CD4-positive, alpha-beta T cell (primary cell): Measurements from ENCODE around the gene DPH1. TPM values are rescaled to one million over a fixed set of nuclear protein-coding genes. Genes with fewer than 3 reads are reported as not detected.

Source experiments
- ATAC-seq: fragments of 200-7000 bp; cut with Tn5 transposase; one replicate; pipeline ENCODE4 v1.10.0; 2022; ENCODE audit warnings: mild to moderate bottlenecking; ENCODE audit not compliant: poor library complexity
- CTCF ChIA-PET: fragments of 350-600 bp; sonication (Branson Sonifier 250); formaldehyde crosslinking; loops from one replicate; lab custom pipeline; 2021; ENCODE audit warnings: antibody characterized with exemption, inconsistent platforms; lab: Charles Lee
- POLR2A ChIA-PET: fragments of 350-600 bp; sonication (Branson Sonifier 250); formaldehyde crosslinking; loops from one replicate; lab custom pipeline; 2021; ENCODE audit warnings: antibody characterized with exemption, inconsistent platforms; lab: Charles Lee
- DNase-seq, 14 experiments: peaks; one replicate each; pipeline ENCODE4 v3.0.0-alpha.2; 2013 to 2020; ENCODE audit warnings: mixed read lengths in 2 of 14
- H3K27ac ChIP-seq, 2 donors: one replicate each; pipeline versions ENCODE4 v1.5.1 to v1.7.0; 2013; ENCODE audit warnings: low read length in 2 of 2, low read depth in 1 of 2, mild to moderate bottlenecking in 1 of 2
- H3K27me3 ChIP-seq, 2 experiments: 1 replicate in 1 of 2; 2 replicates in 1 of 2; pipeline versions ENCODE4 v1.6.1 to v1.7.0; 2013; ENCODE audit warnings: low read length in 2 of 2, control low read depth in 1 of 2, mild to moderate bottlenecking in 1 of 2, moderate library complexity in 1 of 2; ENCODE audit not compliant: insufficient read depth in 2 of 2, control insufficient read depth in 1 of 2
- H3K36me3 ChIP-seq: one replicate; pipeline ENCODE4 v1.6.1; 2013; ENCODE audit warnings: low read length, control low read depth; ENCODE audit not compliant: insufficient read depth
- H3K4me1 ChIP-seq: one replicate; pipeline ENCODE4 v1.6.1; 2013; ENCODE audit warnings: low read length, control low read depth; ENCODE audit not compliant: insufficient read depth
- H3K4me3 ChIP-seq: one replicate; pipeline ENCODE4 v1.5.1; 2013; ENCODE audit warnings: mild to moderate bottlenecking, low read length, moderate library complexity
- H3K9me3 ChIP-seq, 2 experiments: 1 replicate in 1 of 2; 2 replicates in 1 of 2; pipeline versions ENCODE4 v1.6.1 to v1.7.0; 2013; ENCODE audit warnings: low read length in 2 of 2, mild to moderate bottlenecking in 2 of 2, control low read depth in 1 of 2, moderate library complexity in 1 of 2; ENCODE audit not compliant: control insufficient read depth in 1 of 2, insufficient read depth in 1 of 2
- H3K27ac Mint-ChIP-seq: one replicate; pipeline ENCODE4 v1.8.0; 2020; ENCODE audit warnings: mixed read lengths
- H3K27me3 Mint-ChIP-seq: one replicate; pipeline ENCODE4 v1.8.0; 2021; ENCODE audit warnings: mixed read lengths
- H3K36me3 Mint-ChIP-seq: one replicate; pipeline ENCODE4 v1.8.0; 2021; ENCODE audit warnings: low read depth, mixed read lengths
- H3K4me1 Mint-ChIP-seq: one replicate; pipeline ENCODE4 v1.8.0; 2021; ENCODE audit warnings: low read depth, mixed read lengths
- H3K4me3 Mint-ChIP-seq: one replicate; pipeline ENCODE4 v1.8.0; 2020; ENCODE audit warnings: mild to moderate bottlenecking, mixed read lengths
- H3K9me3 Mint-ChIP-seq: one replicate; pipeline ENCODE4 v1.8.0; 2020; ENCODE audit warnings: mixed read lengths
- CTCF ChIP-seq: fragments of 200-600 bp; IDR thresholded peaks from one replicate; pipeline ENCODE4 v1.8.0; 2022; ENCODE audit warnings: antibody characterized with exemption, mild to moderate bottlenecking
- intact Hi-C, 2 experiments: fragments of 100-400 bp; cut with DNase I in 1 of 2; cut with micrococcal nuclease in 1 of 2; formaldehyde crosslinking; loops; one replicate each; pipeline versions ENCODE4 v1.15.1 to v1.9.0; 2023 to 2025; cut with DNase I, micrococcal nuclease
- total RNA-seq, 174 experiments: library from RNA in 2 of 174; stranded (reverse) in 2 of 174; gene quantifications; one replicate each; pipeline ENCODE4 v1.2.3 and lab custom pipeline; 2021 to 2026

DPH1 gene
- total RNA-seq, 2 experiments from 2014 or later, result 96.4 to 101 TPM

- intact Hi-C loops, result no loop called here
- no peak for TF ChIP-seq CTCF
- H3K27me3 Mint-ChIP-seq, result peaks cover 10% of the 10 kb centered on the region
- Histone ChIP-seq H3K4me3 (no peak overlapping the region), H3K36me3 (no peaks in the 10 kb centered on the region), H3K27ac (no peak overlapping the region), H3K9me3 (no peaks in the 10 kb centered on the region), H3K27me3 (no peaks in the 10 kb centered on the region), H3K4me1 (no peaks in the 10 kb centered on the region)
- no peak for DNase-seq
- no peak overlapping the region for H3K27ac Mint-ChIP-seq
- no peak overlapping the region for H3K4me3 Mint-ChIP-seq
- no peaks in the 10 kb centered on the region for H3K9me3 Mint-ChIP-seq
- ATAC-seq, result no peak
- no peaks in the 10 kb centered on the region for H3K36me3 Mint-ChIP-seq
- CTCF ChIA-PET, result no interaction called here
- POLR2A ChIA-PET, result no interaction called here
- no peaks in the 10 kb centered on the region for H3K4me1 Mint-ChIP-seq
These were observed 40.8 kb upstream of the DPH1 start for GRCh38 chr17:1989135-1989534.

DNA sequence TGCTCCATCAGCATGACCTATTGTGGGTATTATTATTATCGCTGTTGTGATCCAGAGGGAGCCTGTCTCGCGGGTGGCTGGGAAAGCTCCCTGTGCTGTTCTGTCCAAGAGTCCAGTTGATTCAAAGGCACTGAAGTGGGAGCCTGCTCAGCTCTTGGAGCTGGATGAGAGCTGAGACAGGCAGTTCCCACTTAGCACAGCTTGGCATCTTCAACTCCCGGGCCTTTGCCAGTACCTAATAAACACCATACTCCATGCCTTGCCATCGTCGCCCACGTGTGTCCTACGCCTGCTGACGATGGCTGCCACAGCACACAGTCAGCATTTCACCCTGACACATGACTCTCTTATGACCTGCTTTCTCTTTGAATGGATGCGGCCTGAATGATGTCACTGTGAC lies 37.4 kb upstream of the DPH1 start:
- Histone ChIP-seq H3K27ac (no peak overlapping the region), H3K27me3 (peaks cover 3 to 7% of the 10 kb centered on the region in 2 experiments), H3K9me3 (no peaks in the 10 kb centered on the region), H3K4me1 (no peaks in the 10 kb centered on the region), H3K36me3 (no peaks in the 10 kb centered on the region), H3K4me3 (no peak overlapping the region)
- TF ChIP-seq CTCF, result no peak
- Mint-ChIP-seq H3K4me3 (no peak overlapping the region), H3K36me3 (no peaks in the 10 kb centered on the region), H3K27ac (no peak overlapping the region), H3K4me1 (no peaks in the 10 kb centered on the region), H3K9me3 (no peaks in the 10 kb centered on the region), H3K27me3 (peaks cover 23% of the 10 kb centered on the region)
- ATAC-seq (no peak), DNase-seq (no peak)
- intact Hi-C loops, result no loop called here
- ChIA-PET CTCF (no interaction called here), POLR2A (no interaction called here)

GRCh38 chr17:1994707-1995106 lies 35.2 kb upstream of the DPH1 start:
- intact Hi-C loops, result no loop called here
- POLR2A ChIA-PET, result no interaction called here
- DNase-seq, result no peak
- Mint-ChIP-seq H3K4me3 (no peak overlapping the region), H3K36me3 (no peaks in the 10 kb centered on the region), H3K9me3 (no peaks in the 10 kb centered on the region), H3K4me1 (no peaks in the 10 kb centered on the region), H3K27ac (no peak overlapping the region), H3K27me3 (peaks cover 28% of the 10 kb centered on the region)
- no peak overlapping the region for H3K4me3 ChIP-seq
- no peak for TF ChIP-seq CTCF
- no peak overlapping the region for H3K27ac ChIP-seq
- peaks cover 14 to 16% of the 10 kb centered on the region in 2 experiments for H3K27me3 ChIP-seq
- no peak for ATAC-seq
- H3K4me1 ChIP-seq, result no peaks in the 10 kb centered on the region
- H3K36me3 ChIP-seq, result no peaks in the 10 kb centered on the region
- CTCF ChIA-PET, result interaction anchor here (0.7 kb wide), 1 partner anchor 13 kb away, joined by 3 read pairs; no protein-coding TSS in a partner anchor
- peaks cover 0 to 3% of the 10 kb centered on the region in 2 experiments for H3K9me3 ChIP-seq
